GM23248 (cell line): Measurements from ENCODE around the gene MARCHF3. TPM values are rescaled to one million over a fixed set of nuclear protein-coding genes. Genes with fewer than 3 reads are reported as not detected.

Source experiments
- DNase-seq: peaks from one replicate; pipeline ENCODE4 v3.0.0-alpha.2; 2015
- H2AFZ ChIP-seq: fragments of 200-600 bp; sonication (generic); 2 replicates; pipeline ENCODE4 v1.6.1; 2016; ENCODE audit warnings: antibody characterized with exemption
- H3F3A ChIP-seq: fragments of 200-600 bp; sonication (generic); 2 replicates; pipeline ENCODE4 v1.6.1; 2016; ENCODE audit warnings: mild to moderate bottlenecking, antibody characterized with exemption, mixed run types; ENCODE audit not compliant: insufficient read depth
- H3K27ac ChIP-seq: fragments of 200-600 bp; sonication (generic); 2 replicates; pipeline ENCODE4 v1.5.1; 2016; ENCODE audit warnings: mild to moderate bottlenecking
- H3K27me3 ChIP-seq: fragments of 200-600 bp; sonication (generic); replicated peaks from 2 replicates; pipeline ENCODE4 v1.6.1; 2016; ENCODE audit warnings: mild to moderate bottlenecking; ENCODE audit not compliant: insufficient read depth
- H3K36me3 ChIP-seq: fragments of 200-600 bp; sonication (generic); 2 replicates; pipeline ENCODE4 v1.6.1; 2016; ENCODE audit warnings: low read depth, mild to moderate bottlenecking
- H3K4me1 ChIP-seq: fragments of 200-600 bp; sonication (generic); 2 replicates; pipeline ENCODE4 v1.6.1; 2016; ENCODE audit warnings: mild to moderate bottlenecking; ENCODE audit not compliant: insufficient read depth
- H3K4me2 ChIP-seq: fragments of 200-600 bp; sonication (generic); one replicate; pipeline ENCODE4 v1.6.1; 2016; ENCODE audit warnings: mild to moderate bottlenecking; ENCODE audit not compliant: unreplicated experiment
- H3K4me3 ChIP-seq: fragments of 200-600 bp; sonication (generic); 2 replicates; pipeline ENCODE4 v1.5.1; 2016; ENCODE audit warnings: mild to moderate bottlenecking
- H3K79me2 ChIP-seq: fragments of 200-600 bp; sonication (generic); 2 replicates; pipeline ENCODE4 v1.6.1; 2016; ENCODE audit warnings: mild to moderate bottlenecking; ENCODE audit not compliant: insufficient read depth
- H3K9ac ChIP-seq: fragments of 200-600 bp; sonication (generic); 2 replicates; pipeline ENCODE4 v1.6.1; 2016; ENCODE audit warnings: mild to moderate bottlenecking
- H3K9me2 ChIP-seq: fragments of 200-600 bp; sonication (generic); 2 replicates; pipeline ENCODE4 v1.6.1; 2016; ENCODE audit warnings: mixed run types, mild to moderate bottlenecking, moderate library complexity; ENCODE audit not compliant: insufficient read depth
- H3K9me3 ChIP-seq: fragments of 200-600 bp; sonication (generic); one replicate; pipeline ENCODE4 v1.6.1; 2017; ENCODE audit warnings: low read depth
- H4K20me1 ChIP-seq: fragments of 200-600 bp; sonication (generic); 2 replicates; pipeline ENCODE4 v1.6.0; 2016; ENCODE audit not compliant: insufficient read depth
- EZH2 ChIP-seq: fragments of 200-600 bp; sonication (generic); IDR thresholded peaks from 2 replicates; pipeline ENCODE4 v1.6.1; 2018; ENCODE audit warnings: antibody characterized with exemption, mild to moderate bottlenecking; ENCODE audit not compliant: insufficient read depth, poor library complexity, severe bottlenecking
- EZH2phosphoT487 ChIP-seq: fragments of 200-600 bp; sonication (generic); IDR thresholded peaks from 2 replicates; pipeline ENCODE4 v1.6.1; 2018; ENCODE audit warnings: antibody characterized with exemption, moderate library complexity, mild to moderate bottlenecking, low read depth; ENCODE audit not compliant: insufficient read depth
- WGBS, 2 experiments: methylation state at CpG; one replicate each; pipeline ENCODE4 v1.1.6; 2015 to 2017; ENCODE audit warnings: low lambda C conversion rate in 2 of 2, low coverage in 1 of 2; ENCODE audit errors: missing lambda C conversion rate in 2 of 2; 5-methylcytosine and 5-hydroxymethylcytosine counted together
- in situ Hi-C: fragments of 300-500 bp; cut with MboI; formaldehyde crosslinking; loops from 2 replicates; pipeline ENCODE4 v1.15.0; 2020
- polyA plus RNA-seq: library from polyadenylated mRNA; unstranded; fragments of >200 nt; fragmentation: Nextera tagmentation; extraction: Ambion mirVana; gene quantifications from 2 replicates; pipeline ENCODE4 v1.2.1, GENCODE V29; 2016
- total RNA-seq: library from RNA; depleted of rRNA; stranded (reverse); fragments of >200 nt; shearing (Covaris generic); gene quantifications from 2 replicates; pipeline ENCODE4 v1.2.3, GENCODE V29; 2014

MARCHF3 gene
- total and polyA plus RNA-seq, 2 experiments from 2014 or later: 3.8 to 5.8 TPM

DNA sequence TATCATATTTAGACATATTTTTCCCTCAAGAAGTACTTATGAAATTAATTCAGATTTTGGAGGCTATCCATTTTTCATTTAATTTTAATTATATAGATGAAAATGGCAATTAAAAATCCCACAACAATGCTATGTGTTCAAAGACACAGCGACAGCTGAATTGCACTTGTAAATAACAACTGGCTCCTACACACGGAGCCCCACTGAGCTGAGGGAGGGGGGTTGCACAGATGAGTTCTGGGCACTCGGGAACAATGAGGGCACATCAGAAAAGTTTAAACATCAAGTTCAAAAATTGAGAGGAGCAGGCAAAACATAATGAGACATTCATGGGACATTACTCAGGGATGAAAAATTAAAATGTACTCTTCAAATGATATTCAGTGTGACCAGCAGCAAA lies 104.9 kb downstream of the MARCHF3 start:
- Histone ChIP-seq H3K4me1 (no peaks in the 10 kb centered on the region), H4K20me1 (no peaks in the 10 kb centered on the region), H3K4me2 (no peak overlapping the region), H2AFZ (no peak overlapping the region), H3K9me3 (no peaks in the 10 kb centered on the region), H3K9me2 (no peaks in the 10 kb centered on the region), H3K36me3 (no peaks in the 10 kb centered on the region), H3K4me3 (no peak overlapping the region), H3K27me3 (no peaks in the 10 kb centered on the region), H3K27ac (no peak overlapping the region), H3F3A (no peaks in the 10 kb centered on the region), H3K79me2 (no peaks in the 10 kb centered on the region), H3K9ac (no peak overlapping the region)
- no peak for DNase-seq
- TF ChIP-seq EZH2phosphoT487: no peak
- TF ChIP-seq EZH2: no peak
- in situ Hi-C loops: no loop called here
- WGBS, 2 experiments: 53 to 59% methylated on average over 3 of the region's 3 CpGs

DNA sequence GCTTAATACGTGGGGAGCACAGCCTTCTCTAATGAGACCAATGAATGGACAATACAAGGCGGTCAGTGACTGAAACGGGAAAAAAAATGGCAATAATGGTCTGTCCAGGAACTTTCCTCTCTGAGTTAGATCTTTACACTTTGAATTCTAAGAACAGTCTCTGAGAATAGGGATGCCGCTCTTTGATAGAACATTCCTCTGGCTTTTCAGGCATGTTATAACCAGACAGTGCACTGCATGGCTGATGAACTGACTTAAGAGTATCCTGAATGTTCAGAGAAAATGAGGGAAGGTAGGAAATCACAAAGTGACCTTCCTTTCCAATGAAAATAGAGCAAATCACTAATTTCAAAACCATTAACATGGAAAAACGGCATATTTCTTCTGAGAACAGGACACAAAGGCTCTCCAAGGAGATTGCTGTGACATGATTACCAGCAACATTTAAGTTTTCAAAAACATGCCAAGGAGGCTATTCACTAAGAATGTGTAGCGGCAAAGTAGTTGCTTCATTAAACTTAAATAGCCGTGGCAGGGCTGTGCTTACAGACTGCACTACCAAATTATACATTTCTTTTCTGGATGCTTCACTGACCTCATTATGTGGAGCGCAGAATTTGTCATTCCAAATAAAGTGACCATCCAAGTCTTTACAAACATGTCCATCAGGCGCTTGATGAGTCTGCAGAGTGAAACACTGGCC lies 105.9 kb downstream of the MARCHF3 start:
- no peaks in the 10 kb centered on the region for H3K79me2 ChIP-seq
- 95 to 99% methylated on average over 9 of the region's 9 CpGs for WGBS, 2 experiments
- no peaks in the 10 kb centered on the region for H3K27me3 ChIP-seq
- no peak overlapping the region for H3K4me2 ChIP-seq
- in situ Hi-C loops: no loop called here
- no peaks in the 10 kb centered on the region for H3F3A ChIP-seq
- no peaks in the 10 kb centered on the region for H3K4me1 ChIP-seq
- no peaks in the 10 kb centered on the region for H3K9me3 ChIP-seq
- TF ChIP-seq EZH2phosphoT487 (no peak), EZH2 (no peak)
- no peak overlapping the region for H3K27ac ChIP-seq
- H3K9ac ChIP-seq: no peak overlapping the region
- DNase-seq: no peak
- H2AFZ ChIP-seq: no peak overlapping the region
- H3K4me3 ChIP-seq: no peak overlapping the region
- H4K20me1 ChIP-seq: no peaks in the 10 kb centered on the region
- no peaks in the 10 kb centered on the region for H3K9me2 ChIP-seq
- H3K36me3 ChIP-seq: no peaks in the 10 kb centered on the region

- Histone ChIP-seq H3K9me3 (no peaks in the 10 kb centered on the region), H3K9me2 (no peaks in the 10 kb centered on the region), H3K4me2 (no peak overlapping the region), H3K36me3 (no peaks in the 10 kb centered on the region), H4K20me1 (no peaks in the 10 kb centered on the region), H3K4me1 (peaks cover 12% of the 10 kb centered on the region), H2AFZ (no peak overlapping the region), H3K79me2 (no peaks in the 10 kb centered on the region), H3K9ac (no peak overlapping the region), H3F3A (peaks cover 13% of the 10 kb centered on the region; the same call in 1 of the 2 replicates), H3K4me3 (no peak overlapping the region), H3K27ac (no peak overlapping the region), H3K27me3 (no peaks in the 10 kb centered on the region)
- TF ChIP-seq EZH2phosphoT487 (no peak), EZH2 (no peak)
- WGBS, 2 experiments: 91 to 93% methylated on average over 9 of the region's 9 CpGs
- DNase-seq: no peak
- in situ Hi-C loops: no loop called here
Observed at GRCh38 chr5:126921241-126922091, 108.9 kb downstream of the MARCHF3 start.

DNA sequence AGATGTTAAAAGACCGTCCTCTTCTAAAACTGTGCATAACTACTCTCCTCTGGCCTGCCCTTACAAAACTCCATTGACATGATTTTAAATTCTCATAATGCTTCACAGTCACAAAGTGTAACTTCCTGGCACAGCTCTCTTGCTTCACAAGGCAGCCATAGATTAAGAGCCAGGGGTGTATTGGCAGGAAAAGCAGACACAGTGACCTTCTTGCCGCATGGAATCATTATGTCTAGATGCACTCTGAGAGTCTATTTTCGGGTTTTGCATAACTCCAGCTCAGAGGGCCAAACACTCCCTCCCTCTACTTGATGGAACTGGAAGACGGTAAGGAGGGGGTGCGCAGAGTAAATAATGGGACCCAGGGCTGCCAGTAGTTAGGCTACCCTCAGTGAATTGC lies 110.1 kb downstream of the MARCHF3 start:
- H2AFZ ChIP-seq: no peak overlapping the region
- in situ Hi-C loops: no loop called here

More for the DNA sequence above, 110.1 kb downstream of the MARCHF3 start:
- TF ChIP-seq EZH2phosphoT487: no peak
- TF ChIP-seq EZH2: no peak
- no peaks in the 10 kb centered on the region for H3K9me2 ChIP-seq
- no peak overlapping the region for H3K9ac ChIP-seq
- peaks cover 13% of the 10 kb centered on the region; the same call in 1 of the 2 replicates for H3F3A ChIP-seq
- no peaks in the 10 kb centered on the region for H3K79me2 ChIP-seq
- no peaks in the 10 kb centered on the region for H3K9me3 ChIP-seq
- no peak overlapping the region for H3K27ac ChIP-seq
- no peak overlapping the region for H3K4me2 ChIP-seq
- no peaks in the 10 kb centered on the region for H3K27me3 ChIP-seq
- H3K4me3 ChIP-seq: no peak overlapping the region
- 48 to 50% methylated on average over 5 of the region's 5 CpGs for WGBS, 2 experiments
- peaks cover 12% of the 10 kb centered on the region for H3K4me1 ChIP-seq
- no peaks in the 10 kb centered on the region for H4K20me1 ChIP-seq
- H3K36me3 ChIP-seq: no peaks in the 10 kb centered on the region
- DNase-seq: peak; percentile 33
